ENCODE results near the gene KY.

Gene KY

DNA sequence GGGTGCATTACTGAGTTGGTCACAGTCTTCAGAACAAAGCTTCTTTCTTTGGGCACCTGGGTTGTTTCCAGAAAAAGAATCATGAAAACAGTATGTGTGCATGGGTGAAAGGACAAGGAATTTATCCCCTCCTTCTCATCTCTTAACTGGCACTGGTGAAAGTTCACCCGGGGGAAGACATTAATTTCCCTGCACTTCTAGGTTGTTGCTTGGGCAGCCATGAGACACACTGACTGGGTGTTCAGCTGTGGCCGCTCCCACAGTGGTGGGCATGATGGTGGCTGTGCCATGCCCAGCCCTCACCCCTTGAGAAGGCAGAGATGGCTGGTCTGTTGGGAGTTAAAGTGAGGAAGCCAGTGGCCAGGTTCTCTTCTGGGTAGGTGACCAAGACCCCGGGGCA is 16.6 kb upstream of the KY start:
- no peak for DNase-seq

DNA sequence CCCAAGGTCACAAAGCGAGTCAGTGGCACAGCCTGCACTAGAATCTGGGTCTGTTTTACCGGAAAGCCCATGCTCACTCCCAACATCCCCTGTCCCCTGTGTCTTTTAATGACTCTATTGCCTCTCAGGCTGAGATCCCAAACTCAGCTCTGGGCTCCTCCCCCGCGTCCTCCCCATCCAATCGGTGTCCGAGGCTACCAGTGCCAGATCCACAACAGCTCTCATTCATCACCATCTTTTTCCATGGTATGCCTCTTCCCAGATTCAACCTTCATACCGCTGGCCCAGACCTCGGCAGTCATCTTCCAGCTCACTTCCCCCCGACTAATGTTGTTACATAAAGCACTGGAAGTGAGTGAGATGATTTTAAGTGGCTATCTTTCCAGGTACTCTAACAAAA is 16.1 kb upstream of the KY start:
- no peak for DNase-seq

DNA sequence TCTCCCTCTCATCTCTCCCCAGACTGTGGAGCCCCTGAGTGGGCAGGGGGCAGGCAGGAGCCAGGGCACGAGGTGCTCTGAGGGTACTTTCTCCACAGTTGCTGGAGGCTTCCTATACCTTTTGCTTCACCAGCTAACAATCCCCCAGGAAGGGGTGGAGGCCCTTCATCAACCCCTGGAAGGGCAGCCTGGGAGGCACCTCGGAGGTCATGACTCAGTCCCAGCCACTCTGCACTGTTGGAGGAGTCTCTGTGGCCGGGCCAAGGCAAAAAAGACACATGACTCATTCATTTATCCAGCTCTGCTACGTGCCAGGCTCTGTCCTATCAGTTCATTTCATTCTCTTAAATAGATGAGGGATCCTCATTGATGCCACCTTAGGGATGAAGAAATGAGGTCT is 15.6 kb upstream of the KY start:
- no peak for DNase-seq

DNA sequence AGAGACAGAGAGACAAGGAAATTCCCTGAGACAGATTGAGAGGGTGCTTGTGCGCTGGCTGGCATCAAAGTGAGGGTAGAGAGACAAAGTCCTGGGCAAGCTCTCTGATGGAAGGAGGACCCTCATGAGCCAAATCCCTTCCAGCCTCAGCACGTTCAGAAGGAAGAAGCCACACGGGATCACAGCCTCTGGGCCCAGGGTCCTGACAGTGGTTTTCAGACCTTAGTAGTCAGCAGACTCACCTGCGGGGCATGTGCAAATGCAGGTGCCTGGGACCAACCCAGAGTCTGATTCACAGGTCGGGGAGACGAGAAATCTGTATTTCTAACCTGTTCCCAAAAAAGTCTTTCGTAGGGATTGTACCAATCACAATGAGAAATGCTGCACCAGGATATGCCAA is 15.2 kb upstream of the KY start:
- no peak for DNase-seq

DNA sequence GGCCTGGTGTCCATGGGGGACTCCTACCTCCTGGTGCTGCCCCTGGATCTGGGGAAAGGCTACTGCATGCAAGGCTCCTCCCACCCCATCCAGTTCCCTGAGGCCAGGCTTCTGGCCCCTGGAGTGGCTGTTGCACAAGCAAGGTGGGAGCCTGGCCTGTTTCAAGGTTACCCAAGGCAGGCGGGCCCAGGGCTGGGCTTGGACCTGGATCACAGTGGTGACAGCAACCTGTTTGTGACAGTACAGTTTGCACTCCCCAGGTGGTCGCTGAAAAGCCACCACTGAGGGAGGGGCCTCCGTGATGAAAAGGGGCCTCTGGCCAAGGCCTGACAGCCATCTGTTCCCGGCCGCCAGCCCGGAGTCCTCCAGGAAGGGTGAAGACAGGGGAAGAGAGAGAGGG is 14.4 kb upstream of the KY start:
- no peak for DNase-seq

DNA sequence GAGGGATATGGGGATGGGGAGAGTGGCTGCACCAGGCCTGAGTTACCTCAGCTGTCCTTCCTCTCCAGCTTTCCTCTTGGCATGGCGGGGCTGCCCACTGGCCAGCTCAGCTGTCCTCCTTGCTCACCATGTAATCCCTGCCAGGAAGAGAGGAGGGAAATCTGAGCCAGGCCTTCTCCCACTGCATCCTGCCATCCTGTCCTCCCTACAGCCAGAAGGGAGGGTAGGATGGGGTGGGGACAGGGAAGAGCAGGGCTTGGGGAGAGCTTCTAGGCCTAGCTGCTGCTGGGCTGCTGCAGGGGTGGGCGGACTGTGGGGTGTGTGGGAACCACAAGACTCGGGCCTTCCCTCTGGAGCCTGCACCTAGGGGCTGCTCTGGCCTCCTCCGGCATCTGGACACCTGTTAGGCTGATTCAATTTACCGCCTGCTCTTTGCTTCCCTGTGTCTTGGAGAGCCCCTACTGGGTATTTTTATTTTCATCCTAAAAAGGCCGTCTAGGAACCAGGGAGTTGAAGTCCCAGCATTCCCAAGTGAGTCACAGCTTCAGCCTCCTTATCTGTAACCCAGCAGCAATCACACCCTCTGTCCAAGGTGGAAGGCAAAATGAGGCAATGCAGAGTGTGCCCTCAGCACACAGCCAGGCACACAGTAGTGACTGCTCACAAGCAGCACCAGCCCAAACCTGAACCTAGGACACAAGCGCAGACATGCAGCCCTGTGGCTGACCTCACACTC is 13.1 kb upstream of the KY start:
- DNase-seq: no peak

DNA sequence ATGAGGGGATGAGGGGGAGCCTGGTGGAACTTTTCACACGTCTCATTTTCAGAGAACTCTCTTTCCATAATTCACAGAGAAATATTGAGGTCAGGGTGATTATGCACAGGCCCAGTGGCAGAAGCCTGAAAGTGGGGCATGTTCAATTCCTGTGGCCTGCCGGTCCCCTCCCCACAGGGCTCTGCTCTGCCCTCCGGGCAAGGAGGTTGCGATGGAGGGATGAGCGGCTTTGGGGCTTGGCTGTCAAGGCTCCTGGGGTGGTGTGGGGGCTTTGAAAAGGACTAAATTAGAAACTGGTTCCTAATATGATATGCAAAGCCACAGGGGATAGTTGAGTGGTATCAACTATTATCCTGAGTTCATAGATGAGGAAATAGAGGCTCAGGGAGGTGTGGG is 9.2 kb upstream of the KY start:
- DNase-seq: no peak

DNA sequence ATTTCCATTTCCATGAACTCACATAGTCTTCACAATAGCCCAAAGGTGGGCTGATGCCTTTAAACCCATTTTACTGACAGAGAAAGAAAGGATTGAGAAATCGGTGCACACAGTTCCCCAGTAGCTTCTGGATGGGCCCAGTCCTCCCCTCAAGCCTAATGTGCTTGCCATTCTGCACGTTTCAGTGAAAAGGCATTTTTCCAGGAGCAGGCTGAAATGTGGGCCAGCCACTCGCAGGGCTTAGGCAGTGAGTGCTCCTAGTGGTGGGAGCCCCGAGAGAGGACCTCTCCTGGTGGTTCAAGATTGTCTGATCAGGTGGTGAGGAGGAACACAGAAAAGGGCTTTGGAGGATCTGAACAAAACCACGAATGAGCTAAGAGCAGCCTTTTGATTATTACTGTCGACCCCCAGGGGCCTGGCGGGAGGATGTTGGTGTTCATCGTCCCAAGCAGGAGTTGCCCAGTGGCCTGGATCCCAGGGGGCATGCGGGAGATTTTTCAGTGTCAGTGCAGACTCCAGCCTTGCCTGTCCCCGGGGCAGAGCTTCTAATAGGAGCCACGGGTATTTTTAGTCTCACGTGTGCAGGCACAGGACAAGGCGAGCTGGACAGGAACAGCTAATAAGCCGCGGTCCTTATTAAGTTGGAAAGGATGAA is 8.7 kb upstream of the KY start:
- DNase-seq: no peak

DNA sequence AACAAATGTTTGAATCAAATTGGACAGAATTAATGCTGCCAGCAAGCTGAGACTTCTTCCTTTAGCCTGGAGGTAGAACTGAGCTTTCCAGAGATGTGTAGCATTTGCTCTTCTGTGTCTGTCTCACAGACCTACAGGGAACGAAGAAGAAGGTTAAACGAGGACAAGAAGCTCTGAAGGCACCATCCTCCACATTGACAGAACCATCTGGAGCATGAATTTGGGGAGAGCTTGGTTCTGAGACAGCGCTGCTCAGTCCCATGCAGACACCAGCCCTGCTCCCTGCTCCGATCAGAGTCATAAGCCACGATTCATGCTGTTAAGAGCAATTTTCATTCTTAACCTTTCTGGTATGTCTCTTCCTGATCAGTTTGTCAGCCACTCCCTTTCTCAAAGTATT is 7.7 kb upstream of the KY start:
- no peak for DNase-seq

DNA sequence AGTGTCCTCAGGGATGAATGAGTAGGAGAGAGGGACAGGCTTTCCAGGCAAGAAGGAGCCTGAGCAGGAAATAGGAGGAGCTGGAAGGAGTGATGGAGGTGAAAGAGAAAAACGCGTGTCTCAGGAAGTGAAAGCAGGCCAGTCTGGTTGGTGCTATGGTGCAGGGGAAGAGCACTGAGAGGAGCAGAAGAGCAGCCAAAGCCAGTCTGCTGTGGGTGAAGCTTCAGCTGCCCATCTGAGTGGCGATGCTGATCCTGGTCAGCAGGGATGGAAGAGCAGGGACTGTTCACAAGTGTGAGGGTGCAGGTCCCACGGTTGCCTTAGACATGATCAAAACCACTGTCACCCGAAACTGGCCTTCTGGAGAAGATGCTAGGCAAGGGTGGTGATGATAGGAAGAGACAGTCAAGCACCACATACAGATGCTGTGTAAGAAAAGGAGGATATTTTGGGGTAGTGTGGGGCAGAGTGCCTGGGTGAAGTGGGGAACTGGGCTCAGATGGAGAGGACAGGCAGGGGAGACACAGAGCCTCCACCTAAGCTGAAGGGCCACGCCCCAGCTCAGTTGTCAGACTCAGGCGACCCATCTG is 5.5 kb upstream of the KY start:
- DNase-seq: no peak

DNA sequence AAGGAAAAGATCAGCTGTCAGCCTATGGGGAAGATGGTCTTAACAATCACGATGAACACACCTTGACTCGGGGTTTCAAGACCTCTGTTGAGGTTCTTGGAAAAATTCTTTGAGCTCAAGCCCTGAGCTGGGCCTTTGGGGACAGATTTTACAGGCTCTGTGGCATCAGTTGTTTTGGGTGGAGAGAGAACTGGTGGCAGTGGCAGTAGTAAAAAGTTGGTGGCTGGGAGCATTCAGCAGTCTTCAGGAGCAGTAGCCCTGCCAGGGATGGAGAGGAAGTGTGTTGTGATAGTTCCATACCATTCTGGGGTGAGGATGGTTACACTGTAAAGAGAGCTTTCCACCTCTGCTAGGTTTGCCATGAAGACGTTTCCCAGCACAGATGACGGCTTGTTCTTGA is 4.9 kb upstream of the KY start:
- no peak for DNase-seq

DNA sequence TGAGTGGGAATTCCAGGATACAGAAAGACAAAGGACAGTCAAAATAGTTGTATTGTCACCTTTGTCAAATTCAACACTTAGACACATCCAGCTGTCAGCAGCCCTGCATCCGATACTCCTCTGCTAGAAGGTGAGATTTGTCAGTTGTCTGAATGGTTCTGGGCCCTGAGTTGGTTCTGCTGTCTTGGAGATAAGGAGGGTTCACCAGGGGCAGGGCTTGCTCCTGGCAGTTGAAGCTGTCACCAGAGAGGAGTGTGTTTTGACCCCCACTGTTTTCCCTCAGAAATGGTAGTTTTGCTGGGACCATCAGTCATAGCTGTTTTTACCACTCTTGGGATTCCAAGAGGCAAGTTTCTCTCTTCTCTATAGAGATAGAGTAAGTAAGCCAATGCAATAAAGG is 3.2 kb upstream of the KY start:
- DNase-seq: no peak

DNA sequence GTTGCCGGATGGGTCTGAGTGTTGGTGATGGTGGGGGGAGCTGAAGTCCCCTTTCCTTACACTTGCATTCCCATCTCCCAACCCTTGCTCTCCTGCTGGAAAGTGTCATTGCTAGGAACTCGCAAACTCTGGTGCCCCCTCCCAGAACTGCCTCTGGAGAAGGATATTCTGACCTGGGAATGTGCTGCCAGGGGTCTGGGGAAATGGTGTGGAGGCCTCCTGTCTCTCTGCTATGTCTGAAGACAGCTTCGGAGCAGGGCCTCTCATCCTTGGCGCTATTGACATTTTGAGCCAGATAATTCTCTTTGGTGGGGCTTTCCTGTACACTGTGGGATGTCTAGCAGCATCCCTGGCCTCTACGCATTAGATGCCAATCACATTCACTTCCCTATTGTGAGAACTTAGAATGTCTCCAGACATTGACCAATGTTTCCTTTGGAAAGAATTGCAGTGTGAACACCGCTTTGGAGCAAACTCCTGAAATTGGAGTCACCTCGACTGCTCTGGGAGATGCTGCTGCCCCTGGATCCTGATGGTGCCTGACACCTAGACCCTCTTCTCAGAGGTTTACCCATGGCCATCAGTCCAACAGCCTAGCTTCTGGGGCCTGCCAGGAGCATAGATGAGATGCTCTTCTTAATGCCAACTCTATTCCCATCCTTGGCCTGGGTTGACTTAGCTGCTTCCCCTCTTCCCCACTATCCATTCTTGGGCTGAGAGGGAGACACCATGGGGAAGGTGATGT is 2.2 kb upstream of the KY start:
- no peak for DNase-seq

DNA sequence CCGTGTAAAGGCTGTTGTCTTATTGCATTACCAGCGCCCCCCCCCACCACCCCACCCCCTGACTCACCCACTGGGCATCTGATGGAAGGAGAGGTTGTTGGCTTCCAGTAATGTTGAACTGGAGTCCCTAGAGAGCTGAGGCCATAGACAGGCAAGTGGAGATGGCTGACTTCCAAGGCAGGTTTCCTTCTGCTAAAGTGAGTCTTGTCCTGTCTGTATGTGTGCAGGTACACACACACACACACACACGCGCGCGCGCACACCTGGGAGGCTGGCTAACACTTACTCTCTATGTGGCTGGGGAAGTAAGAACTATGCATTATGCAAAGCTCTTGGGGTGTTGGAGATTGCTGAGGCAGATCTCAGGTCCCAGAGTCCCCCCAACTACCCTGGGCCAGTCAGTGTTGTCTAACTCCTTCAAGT is 1.6 kb upstream of the KY start:
- no peak for DNase-seq

DNA sequence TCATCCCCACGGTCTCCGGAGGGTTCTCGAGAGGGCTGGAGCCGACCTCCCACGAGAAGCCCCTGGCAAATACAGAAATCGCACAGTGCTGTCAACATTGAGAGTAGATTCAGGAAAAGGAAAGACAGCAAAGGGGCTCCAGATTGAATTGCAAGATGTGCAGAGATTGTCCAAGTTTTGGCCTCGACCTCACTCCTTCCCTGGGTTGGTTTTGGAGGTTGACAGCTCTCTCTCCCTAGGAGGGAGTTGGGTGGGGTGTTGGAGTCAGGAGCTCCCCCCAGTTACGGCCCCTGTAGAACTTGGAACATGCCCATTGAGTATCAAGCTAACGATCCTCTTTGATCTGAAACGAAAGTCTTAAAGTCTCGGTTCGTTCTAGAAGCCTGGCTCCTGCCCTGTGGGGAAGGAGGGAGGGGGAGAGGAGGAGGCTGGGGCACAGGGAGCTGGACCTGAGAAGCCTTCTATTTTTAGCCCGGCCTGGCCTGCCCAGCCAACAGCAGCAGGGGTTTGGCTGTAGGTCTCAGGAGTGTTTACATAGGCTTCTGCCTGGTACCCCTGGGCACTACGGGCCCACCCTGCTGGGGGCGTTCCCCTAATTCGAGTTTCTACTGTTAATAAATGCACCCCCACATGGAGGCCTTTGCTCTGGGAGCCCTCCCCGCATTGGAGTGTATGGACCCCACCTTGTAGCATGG is 672 bp upstream of the KY start:
- DNase-seq: no peak

DNA sequence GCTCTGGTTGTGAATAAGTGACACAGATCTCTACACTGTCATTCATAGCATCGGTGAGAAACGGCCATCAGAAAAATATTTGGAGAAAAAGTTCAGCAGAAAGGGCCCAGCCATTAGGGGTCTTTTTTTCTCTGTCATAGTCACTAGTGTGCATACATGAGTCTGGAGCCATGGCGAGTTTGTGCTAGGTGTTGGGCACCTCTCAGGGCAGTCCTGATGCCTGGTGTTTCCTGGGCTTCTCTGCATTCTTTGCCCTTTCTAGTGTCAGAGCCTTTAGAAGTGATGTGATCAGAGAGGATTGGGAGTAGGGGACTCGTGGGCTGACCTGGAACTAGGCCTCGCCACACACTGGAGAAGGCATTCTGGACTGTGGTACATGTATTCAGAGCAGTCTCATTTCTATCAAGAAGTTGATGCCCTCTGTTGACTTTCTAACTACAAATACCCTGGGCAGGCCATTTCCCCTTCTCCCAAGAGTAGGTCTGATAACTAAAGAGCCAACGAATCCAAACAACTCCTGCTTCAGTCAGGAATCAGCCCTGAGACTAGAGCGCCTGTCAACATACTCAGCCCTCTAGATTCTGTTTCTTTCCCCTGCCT is 1.6 kb downstream of the KY start:
- DNase-seq: no peak

DNA sequence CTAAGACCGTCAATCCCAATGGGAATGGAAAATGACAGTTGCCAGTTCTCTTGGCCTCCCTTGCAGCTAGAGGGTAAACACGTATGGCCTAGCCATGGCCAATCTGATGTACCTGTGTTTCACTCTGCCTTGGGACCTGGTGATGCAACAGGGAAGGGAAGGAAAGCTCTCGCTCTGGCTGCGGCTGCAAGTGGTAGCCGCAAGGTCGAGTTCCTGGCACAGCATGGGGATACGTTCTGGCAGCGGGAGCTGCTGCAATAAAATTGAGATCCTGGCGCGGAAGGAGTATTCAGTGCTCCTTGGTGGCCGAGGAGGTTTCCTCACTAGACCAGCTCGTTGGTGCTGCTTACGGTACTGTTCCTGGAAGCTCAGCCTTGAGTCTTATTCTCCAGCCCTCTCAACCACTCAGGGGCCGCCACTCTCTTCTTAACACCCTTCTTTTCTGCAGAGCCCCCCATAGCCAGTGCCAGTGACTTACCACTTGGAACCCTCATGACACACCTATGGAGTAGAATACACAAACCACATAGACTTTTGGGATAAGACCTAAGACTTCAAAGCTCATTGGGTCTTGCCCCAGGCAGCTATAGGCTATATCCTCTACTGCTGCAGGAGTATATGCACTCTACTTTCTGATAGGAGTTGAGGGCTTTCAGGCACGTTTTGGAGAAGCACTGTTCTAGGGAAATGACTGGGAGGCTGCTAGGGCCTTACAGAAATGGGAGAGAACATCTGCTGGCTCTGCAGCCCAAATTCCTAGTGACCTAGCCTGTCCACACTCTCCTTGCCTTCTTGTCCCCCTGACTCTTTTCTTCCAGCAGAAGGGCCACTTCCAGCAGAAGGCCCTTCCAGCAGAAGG is 2.7 kb downstream of the KY start:
- DNase-seq: no peak

DNA sequence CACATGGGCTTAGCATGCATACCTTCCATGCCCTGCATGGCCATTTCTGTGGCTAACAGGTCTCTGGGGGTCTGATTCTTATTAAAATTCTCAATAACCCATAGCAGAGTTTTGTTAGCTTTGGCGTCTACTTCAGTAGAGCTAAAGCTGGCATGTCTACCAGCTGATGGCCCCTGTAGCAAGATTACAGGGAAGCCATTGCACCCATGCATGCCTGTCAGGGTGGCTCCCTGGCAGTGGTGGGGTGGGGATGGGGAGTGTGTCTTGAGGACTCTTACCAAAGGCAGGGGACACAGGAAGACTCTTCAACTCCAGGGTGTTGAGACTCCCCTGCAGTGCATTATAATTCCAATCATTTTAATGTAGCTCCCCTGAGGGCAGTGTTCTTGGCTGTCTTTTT is 4.7 kb downstream of the KY start:
- DNase-seq: no peak

DNA sequence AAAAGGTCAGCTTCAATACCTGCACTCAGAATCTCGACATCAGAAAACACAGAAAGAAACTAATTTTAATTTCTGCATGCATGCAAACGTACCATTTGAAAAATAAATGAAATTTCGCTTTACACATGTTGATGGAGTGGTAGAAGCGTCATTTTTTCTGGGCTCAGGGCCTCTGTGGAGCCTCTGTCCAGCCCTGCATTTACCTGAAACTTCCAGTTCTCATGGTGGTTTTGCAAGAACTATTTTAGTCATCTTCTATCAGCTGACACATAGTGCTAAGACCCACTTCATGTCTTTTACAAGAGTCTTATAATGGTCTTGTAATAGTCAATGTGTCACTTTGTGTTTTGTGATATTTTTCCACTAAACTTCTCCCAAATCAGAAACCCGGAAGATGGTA is 5.3 kb downstream of the KY start:
- DNase-seq: no peak

DNA sequence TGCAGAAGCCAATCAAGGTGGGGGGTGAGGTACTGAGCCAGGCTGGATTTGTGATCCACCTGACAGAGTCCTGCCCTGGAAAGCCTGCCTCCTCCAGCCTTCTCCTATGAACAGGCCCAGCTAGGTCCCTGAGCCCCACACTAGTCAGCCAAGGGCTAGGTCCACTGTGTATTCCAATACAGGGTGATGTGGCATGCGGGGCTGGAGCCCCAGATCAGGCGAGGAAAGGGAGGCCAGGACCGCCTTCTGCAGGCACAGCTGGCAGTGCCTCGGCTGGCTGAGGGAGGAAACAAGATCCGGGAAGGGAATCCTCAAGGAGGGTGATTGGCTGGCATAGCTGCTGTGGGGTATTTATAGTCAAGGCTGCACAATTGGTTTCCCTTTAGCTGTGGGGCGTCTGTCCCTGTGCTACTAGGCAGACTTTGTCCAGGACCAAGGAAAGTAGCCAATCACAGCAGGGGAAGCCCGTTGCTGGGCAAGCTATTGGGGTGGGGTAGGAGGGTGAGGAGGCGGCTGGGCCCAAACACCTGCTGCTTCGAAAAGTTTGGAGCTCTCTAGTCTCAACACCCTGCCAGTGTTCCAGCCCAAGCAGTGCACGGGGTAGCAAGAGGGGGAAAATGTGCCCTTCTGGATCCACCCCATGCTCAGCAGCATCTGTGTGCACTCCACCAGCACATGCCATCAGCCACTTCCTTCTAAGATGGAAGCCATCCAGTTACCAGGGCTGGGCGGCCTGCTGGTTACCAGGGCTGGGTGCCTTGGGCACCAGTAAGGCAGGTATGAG is 5.9 kb downstream of the KY start:
- peak; percentile 91 for DNase-seq

DNA sequence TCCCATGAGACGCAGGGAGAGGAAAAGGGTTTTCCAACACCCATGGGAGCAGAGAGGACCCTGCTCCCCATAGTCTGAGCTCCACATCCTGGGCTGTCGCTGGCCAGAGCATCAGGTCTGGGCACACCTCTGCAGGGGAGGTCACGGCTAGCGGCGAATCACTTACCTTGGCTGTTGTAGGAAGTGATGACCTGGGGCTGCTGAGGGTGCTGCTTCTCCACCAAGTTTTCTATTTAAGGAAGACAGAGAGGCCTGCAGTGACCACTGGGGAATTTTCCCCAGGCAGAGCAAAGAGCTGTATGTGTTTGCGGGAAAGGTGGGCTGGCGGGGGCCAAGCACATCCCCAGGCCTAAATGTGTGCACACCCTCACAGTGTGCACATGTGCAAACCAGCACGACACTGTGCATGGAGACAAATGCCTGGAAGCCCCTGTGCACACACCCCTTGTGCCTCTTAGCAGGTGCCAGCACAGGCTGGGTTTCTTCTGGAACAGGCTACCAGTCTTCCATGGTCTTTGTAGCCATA is 7.6 kb downstream of the KY start:
- DNase-seq: no peak

All from NCI-H524 treated with DMSO at 0.1 percent for 48 hours (cell line).